GM19372 (cell line): ENCODE results near the gene LRRC73.
"Not testable (repeated sequence)": the region's sequence is repeated elsewhere in the genome, so short reads cannot be mapped to it uniquely, and the experiment has no call there.

Source experiments
- ATAC-seq: cut with Tn5 transposase; IDR thresholded peaks from one replicate; pipeline ENCODE4 v1.9.1; 2021; ENCODE audit warnings: mild to moderate bottlenecking, low read depth, moderate library complexity; ENCODE audit not compliant: unreplicated experiment

Gene LRRC73

DNA sequence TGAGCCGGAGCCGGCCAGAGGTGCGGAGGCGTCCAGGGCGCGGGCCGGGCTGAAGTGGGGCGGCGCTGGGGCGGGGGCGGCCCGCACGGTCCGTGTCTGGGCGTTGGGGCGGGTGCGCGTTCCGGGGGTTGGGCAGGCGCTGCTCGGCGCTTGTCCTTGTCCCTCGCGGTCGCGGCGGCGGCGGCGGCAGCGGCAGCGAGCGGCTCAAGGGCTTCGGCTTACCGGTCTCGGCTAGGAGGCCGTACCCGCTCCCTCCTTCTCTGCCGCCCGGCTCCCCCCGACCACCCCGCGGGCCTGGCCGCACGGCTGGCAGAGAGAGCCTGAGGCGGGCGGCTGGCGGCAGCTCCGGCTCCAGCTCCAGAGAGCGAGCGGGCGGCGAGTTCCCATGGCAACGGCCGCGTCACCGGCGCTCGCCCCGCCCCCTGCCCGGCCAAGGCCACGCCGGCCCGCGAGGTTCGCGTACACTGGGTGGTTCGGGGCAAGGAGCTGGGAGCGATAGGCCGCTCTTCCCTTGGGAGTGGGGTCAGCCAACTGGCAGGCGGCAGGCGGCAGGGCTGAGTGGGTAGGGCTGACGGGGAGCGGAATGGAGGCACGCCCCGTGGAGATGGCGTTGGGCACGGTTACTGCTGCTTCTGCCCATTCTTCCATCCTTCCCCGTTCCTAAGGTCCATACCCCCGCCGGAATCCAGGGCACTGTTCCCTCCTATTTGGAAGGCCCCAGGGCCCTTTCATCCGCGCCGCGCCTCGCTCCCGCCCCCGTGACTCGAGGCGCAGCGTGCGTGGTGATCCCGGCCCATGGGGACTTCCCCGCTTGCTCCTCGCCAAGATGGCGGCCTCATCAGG is at the start of gene LRRC73:
Gene LRRC73, minus strand, starts transcription at position 363 of the 843 bp plus-strand sequence. CDS start 561 bp downstream, outside the sequence.
- peak; percentile 66 for ATAC-seq

- no peak for ATAC-seq
Observed at GRCh38 chr6:43559328-43559727, 49.2 kb upstream of the LRRC73 start.

GRCh38 chr6:43557620-43558019 is 47.5 kb upstream of the LRRC73 start:
- ATAC-seq: not testable (repeated sequence)

- no peak for ATAC-seq
Observed at GRCh38 chr6:43547222-43547621, 37.1 kb upstream of the LRRC73 start.

- no peak for ATAC-seq
Observed at GRCh38 chr6:43544461-43544860, 34.3 kb upstream of the LRRC73 start.

GRCh38 chr6:43541774-43542471 is 31.8 kb upstream of the LRRC73 start:
- no peak for ATAC-seq

- ATAC-seq: no peak
Observed at GRCh38 chr6:43540507-43540906, 30.4 kb upstream of the LRRC73 start.

GRCh38 chr6:43539409-43539808 is 29.3 kb upstream of the LRRC73 start:
- ATAC-seq: not testable (repeated sequence)

- not testable (repeated sequence) for ATAC-seq
Observed at GRCh38 chr6:43538986-43539385, 28.8 kb upstream of the LRRC73 start.

DNA sequence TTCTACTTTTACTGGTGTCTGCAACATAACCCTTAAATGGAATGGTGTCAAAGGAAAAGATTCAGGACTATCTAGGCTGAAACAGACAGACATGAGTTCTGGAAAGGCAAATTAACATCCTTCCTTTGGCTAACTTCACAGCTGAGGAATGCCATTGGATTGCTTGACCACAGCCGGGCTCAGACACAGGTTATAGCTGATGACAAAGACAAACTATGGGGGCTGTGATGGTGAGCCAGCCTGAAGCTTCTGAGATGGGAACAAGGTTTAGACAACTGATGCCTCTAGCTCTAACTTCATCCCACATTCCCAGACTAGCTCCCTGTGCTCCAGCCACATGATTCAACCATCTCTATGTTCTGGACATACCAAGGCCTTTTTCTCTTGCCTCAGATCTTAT is 22.1 kb upstream of the LRRC73 start:
- no peak for ATAC-seq

GRCh38 chr6:43524483-43524961 is 14.4 kb upstream of the LRRC73 start:
- ATAC-seq: no peak

GRCh38 chr6:43523284-43523683 is 13.1 kb upstream of the LRRC73 start:
- ATAC-seq: no peak

GRCh38 chr6:43522547-43523261 is 12.6 kb upstream of the LRRC73 start:
- ATAC-seq: no peak

- no peak for ATAC-seq
Observed at GRCh38 chr6:43521836-43522235, 11.7 kb upstream of the LRRC73 start.

GRCh38 chr6:43520097-43520496 is 10.0 kb upstream of the LRRC73 start:
- no peak for ATAC-seq

- no peak for ATAC-seq
Observed at GRCh38 chr6:43517505-43518357, 7.6 kb upstream of the LRRC73 start.

- peak; percentile 89 for ATAC-seq
Observed at GRCh38 chr6:43516697-43517504, 6.8 kb upstream of the LRRC73 start, which contains the start of the genes POLR1C and YIPF3. POLR1C (plus strand) TSS chr6:43517089; CDS start chr6:43517110, 21 bp downstream. YIPF3 (minus strand) TSS chr6:43516926; CDS start chr6:43516807, 119 bp downstream.

DNA sequence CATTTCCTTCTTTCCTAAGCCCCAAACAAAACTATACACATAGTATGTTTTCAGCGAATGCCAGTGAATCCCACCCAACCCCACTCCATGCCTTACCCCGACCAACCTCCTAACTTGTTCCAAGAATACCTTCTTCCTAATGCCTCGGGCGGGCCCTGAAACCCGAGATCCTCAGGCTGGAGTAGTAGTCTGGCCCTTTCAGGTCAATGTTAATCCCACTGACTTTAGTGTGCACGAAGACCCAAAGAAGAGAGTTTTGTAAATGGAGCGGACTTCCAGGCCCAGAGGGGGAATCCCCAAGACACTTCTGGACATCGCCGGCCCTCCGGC is 6.2 kb upstream of the LRRC73 start:
- ATAC-seq: no peak

GRCh38 chr6:43515808-43516207 is 5.7 kb upstream of the LRRC73 start:
- no peak for ATAC-seq
